ENCODE results near the gene PLK2.

Gene PLK2

DNA sequence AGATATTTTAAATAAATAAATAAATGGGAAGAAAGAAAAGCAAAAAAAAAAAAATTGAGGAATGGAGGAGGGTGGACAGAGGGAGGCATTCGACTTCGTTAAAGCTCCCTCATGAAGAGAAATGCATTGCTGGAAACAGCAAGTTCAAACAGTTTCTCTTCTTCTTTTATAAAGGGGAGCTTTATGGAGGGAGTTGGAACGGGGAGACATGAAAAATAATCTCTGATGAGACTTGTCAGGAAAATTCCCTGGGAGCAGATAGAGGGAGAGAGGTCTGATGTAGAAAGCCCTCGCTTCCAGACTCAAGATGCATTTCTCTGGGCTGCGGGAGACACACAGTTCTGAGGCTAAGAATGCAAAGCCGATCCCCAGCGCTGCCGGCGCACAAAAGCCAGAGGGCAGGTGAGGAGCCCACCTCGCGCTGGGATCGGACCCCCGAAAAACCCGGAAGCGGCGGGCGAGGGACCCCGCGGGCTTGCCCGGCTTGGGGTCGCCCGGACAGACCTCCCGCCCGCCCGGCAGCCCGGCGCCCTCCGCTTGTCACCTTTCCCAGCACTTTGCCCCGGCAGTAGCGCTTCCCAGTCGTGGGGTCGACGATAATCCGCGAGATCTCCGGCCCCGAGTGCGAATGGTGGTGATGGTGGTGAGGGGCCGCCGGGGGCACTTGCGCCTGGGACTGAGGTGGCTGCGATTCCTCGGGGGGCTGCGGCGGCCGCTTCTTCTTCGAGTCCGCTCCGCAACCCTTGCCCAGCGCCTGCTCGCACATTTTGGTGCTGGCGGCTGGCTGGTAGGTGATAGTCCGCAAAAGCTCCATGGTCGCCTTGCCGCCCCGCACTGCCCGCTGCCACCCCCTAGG lies 512 bp downstream of the PLK2 start:
- no peak; the same call in 1 of the 2 replicates for TF ChIP-seq POLR2A (IDR thresholded peaks at IDR 0.05; ENCODE audit: low read depth, low read length)
- no peak for FAIRE-seq
- DNase-seq (ENCODE audit: insufficient read length, low spot score), result no peak

DNA sequence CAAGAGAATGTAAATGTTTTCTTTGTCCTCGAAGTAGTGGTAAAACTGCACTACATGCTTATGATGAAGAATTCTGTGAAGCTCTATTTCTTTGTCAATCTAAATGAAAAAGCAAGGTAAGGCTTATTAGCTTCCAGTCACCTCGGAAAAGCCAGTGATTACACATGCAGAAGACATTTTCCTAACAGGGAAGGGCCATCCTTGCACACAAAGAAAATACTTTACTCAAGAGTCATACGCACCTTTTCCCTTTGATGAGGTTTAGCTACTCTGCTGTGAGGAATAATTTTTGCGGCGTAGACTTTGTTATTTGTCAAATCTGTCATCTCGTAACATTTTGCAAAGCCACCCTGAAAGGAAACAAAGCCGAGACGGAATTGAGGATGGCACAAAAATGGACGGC lies 1.1 kb downstream of the PLK2 start:
- TF ChIP-seq POLR2A (IDR thresholded peaks at IDR 0.05; ENCODE audit: low read depth, low read length), result no peak
- FAIRE-seq (no peak), DNase-seq (ENCODE audit: insufficient read length, low spot score) (no peak)

DNA sequence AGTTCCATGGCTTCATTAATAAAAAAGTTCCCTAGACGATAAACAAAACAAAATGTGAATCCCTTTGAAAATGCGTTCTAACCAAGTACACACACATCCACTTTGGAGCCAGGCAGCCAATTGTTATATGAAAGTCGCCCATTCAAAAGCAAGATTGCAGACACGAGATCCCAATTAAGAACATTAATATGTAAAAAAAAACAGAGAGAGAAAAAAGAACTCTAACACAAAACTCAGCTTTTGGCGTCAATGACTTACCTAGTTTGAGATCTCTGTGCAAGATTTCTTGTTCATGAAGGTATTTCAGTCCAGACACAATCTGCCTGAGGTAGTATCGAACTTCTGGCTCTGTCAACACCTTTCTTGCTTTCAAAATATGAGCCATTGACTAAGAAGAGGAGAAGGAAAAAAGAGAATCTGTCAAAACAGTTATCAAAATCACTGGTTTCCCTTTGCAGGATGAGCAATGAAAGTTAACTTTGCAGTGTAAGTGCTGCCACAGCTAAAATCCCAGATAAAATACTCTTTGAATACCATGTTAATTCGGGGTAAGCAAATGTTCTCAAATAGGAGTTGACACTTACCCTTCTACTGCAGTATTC lies 1.6 kb downstream of the PLK2 start:
- FAIRE-seq (no peak), DNase-seq (ENCODE audit: insufficient read length, low spot score) (no peak)

DNA sequence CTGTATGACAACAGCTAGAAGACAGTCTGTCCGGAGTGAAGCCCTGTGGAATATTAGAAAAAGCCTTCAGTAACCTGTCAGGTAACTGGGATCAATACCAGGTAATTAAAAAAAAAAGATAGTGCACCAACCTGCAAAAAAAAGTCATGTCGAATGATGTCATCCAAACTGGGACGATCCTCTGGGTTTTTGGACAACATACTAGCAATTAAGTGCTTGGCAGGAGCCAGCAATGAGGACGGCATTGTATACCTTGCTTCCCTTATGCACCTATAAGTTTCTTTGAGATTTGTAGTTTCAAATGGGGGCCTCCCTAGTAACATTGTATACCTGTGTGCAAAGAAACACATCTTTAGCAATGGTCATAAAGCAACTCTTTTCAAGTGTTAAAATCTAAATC lies 2.8 kb downstream of the PLK2 start:
- TF ChIP-seq POLR2A (IDR thresholded peaks at IDR 0.05; ENCODE audit: low read depth, low read length), result no peak
- no peak for FAIRE-seq
- DNase-seq (ENCODE audit: insufficient read length, low spot score), result no peak

More for the DNA sequence above, 1.6 kb downstream of the PLK2 start:
- TF ChIP-seq POLR2A (IDR thresholded peaks at IDR 0.05; ENCODE audit: low read depth, low read length), result no peak

DNA sequence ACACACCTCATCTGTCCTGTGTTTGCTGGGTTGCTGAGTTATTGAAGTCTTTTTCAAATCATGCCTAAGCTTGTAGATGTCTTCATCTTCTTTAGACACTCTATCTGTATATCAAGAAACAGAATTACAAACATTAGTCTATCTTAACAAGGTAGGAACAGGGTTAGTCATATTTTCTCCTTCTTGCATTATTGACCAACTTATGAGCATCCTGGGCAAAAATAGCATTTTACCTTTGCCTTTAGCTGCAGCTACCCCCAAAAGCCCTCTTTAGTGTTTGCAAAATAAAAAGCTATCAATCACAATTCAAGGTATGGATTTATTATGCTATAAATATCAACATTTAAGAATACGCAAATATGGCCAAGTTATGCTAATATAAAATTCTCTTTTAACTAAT lies 3.4 kb downstream of the PLK2 start:
- DNase-seq (ENCODE audit: insufficient read length, low spot score) (no peak), FAIRE-seq (no peak)
- TF ChIP-seq POLR2A (IDR thresholded peaks at IDR 0.05; ENCODE audit: low read depth, low read length), result no peak

DNA sequence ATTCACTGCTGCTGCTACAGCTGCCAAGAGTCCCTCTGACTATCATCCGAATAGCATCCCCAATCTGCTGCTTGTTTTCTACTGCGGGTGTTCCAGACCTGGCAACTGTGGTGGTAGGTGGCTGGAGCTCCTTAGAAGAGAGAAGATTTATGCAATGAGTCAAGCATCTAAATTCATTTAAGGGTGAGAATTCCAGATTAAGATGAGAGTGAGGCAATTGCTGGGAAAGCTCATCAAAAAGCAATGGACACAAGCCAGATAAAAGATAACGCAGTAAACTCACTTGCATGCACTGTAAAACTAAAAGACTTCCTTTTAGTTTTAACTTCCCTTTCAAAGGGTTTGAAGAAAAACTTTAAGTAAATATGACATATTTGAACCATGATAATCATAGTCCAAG lies 3.9 kb downstream of the PLK2 start:
- DNase-seq (ENCODE audit: insufficient read length, low spot score), result no peak
- no peak for TF ChIP-seq POLR2A (IDR thresholded peaks at IDR 0.05; ENCODE audit: low read depth, low read length)
- FAIRE-seq, result no peak

DNA sequence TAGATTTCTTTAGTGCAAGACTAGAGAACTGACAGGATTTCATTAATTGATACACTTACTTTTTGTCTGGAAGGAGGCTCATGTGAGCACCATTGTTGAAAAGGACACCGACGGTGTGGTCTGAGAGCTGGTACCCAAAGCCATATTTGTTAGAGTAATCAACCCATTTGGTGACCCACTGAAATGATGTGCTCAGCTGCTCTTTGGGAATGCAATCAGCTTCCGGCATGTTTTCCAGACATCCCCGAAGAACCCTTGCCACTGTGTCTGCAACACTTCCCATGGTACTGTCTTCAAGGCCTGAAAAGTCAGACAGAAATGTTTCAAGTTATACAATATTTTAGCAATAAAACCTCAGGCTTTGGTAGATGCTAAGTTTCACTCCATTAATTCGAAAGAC lies 4.4 kb downstream of the PLK2 start:
- TF ChIP-seq POLR2A (IDR thresholded peaks at IDR 0.05; ENCODE audit: low read depth, low read length), result no peak
- FAIRE-seq (no peak), DNase-seq (ENCODE audit: insufficient read length, low spot score) (no peak)

DNA sequence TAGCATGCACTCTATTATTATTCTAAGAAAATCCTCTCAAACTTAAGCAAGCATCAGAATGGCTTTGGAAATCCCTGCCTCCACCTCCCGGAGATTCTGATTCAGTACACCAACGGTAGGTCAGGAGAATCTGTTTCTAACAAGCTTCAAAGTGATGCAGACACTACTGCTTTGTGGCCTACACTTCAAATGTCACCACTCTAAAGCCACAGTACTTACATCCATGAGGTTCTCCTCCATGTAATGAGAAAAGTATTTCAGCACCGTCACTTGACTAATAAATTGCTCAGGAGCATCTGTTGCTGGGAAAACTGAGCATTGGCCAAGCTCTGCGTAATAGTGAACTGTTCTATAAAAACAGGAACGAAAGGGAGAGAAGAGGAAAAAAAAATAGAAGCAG lies 4.8 kb downstream of the PLK2 start:
- FAIRE-seq, result no peak
- DNase-seq (ENCODE audit: insufficient read length, low spot score), result no peak
- TF ChIP-seq POLR2A (IDR thresholded peaks at IDR 0.05; ENCODE audit: low read depth, low read length), result no peak

DNA sequence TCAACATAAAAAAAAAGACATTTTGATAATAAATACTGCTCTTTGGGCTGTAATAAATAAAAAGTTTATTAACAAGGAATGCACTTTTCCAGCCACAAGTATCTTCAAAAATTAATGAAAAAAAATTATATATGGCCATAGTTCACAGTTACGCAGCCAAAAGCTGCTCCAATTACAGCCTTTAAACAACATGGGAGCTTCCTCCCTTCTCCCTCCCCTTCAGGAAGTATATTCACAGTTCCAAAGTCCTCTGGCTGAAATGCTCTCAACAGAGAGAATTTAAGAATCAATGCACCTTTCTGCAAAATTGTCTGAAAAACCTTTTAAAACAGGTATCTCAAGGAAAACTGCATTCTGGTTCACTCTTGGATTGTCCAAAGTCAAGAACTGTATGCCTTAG lies 5.9 kb downstream of the PLK2 start:
- DNase-seq (ENCODE audit: insufficient read length, low spot score) (no peak), FAIRE-seq (no peak)
- no peak for TF ChIP-seq POLR2A (IDR thresholded peaks at IDR 0.05; ENCODE audit: low read depth, low read length)

DNA sequence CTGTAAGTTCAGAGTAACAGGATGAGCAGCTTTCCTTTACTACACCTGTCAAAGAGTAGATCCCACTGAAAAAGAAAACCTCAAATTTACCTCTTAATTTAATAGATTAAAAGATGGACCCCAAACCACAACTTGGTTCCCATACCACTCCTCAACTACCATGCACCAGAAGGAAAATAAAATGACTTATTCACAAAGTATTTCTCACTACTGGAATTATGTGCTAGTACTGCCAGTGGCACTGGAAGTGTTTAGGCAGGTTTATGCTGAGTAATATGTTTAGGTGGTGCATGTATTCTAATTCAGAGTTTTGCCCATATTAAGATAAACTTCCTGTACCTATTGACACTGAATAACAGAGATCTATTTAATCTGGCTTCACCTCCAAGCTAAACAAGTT lies 6.6 kb downstream of the PLK2 start:
- DNase-seq (ENCODE audit: insufficient read length, low spot score) (no peak), FAIRE-seq (no peak)
- no peak for TF ChIP-seq POLR2A (IDR thresholded peaks at IDR 0.05; ENCODE audit: low read depth, low read length)

DNA sequence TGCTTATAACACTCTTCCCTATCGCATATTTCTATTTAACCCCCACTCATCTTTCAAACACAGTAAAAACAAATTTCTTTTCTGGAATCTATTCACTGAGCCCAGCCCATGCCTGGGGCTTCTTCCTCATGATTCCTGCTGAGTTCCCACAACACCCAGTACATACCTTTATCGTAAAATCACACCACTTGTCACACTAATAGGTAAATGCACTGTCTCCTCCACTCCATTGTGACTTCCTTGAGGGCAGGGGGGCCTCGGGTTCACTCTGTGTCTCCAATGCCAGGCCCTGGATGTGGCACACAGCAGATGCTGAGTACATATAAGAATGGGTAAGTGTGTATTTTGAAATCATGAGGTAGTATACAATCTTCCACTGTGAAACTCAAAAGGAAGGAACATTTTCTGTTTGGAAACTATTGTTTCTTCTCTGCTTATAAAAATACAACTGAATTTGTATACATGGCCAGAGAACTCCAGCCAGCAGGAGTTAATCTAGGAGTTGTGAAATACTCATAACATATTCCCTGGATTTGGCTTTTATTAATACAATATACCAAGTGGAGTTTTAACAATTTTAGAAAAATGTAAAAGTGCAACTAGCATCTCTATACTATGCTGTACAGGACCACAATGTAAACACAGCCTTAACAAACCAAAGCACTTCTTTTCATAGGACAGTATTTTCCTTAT lies 7.2 kb downstream of the PLK2 start:
- DNase-seq (ENCODE audit: insufficient read length, low spot score), result no peak
- peak; percentile 28 for TF ChIP-seq POLR2A (IDR thresholded peaks at IDR 0.05; ENCODE audit: low read depth, low read length)
- FAIRE-seq, result peak; percentile 6

DNA sequence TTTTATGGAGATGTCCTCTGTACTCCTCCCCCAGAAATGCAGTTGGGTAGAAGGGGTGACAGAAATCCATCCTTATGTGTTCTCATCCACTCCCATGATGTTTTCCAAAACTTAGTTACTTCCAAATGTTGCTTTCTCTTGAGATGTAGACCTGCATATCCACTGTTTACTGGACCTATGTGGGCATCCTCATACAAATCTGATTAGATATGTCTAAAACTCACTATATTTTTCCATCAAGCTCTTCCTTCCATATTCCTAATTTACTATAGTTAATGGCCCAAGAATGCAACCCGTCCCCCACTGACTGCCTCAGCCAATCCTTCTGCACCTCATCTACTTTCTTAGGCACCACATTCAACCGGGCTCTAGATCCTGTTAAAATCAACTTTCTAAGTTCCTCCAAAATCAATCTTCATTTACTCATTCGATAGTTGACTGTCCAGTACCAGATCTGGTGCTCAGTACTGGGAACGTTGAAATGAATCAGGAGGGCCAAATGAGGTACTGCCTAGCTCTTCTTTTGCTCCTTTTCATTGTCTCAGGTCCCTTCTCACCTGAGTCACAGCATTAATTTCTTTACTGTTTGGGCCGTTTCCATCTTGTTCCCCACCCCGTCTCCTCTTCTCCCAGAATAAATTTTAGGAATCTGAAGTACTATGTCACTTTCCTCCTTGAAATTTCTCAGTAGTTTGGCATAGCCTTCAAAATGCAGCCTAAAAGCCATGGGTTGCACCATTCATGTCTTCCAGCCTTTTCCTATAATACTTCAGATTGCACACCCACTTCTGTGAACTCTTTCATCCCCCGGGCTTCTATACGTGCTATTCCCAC lies 7.9 kb downstream of the PLK2 start:
- DNase-seq (ENCODE audit: insufficient read length, low spot score), result no peak
- no peak for TF ChIP-seq POLR2A (IDR thresholded peaks at IDR 0.05; ENCODE audit: low read depth, low read length)
- FAIRE-seq, result no peak

DNA sequence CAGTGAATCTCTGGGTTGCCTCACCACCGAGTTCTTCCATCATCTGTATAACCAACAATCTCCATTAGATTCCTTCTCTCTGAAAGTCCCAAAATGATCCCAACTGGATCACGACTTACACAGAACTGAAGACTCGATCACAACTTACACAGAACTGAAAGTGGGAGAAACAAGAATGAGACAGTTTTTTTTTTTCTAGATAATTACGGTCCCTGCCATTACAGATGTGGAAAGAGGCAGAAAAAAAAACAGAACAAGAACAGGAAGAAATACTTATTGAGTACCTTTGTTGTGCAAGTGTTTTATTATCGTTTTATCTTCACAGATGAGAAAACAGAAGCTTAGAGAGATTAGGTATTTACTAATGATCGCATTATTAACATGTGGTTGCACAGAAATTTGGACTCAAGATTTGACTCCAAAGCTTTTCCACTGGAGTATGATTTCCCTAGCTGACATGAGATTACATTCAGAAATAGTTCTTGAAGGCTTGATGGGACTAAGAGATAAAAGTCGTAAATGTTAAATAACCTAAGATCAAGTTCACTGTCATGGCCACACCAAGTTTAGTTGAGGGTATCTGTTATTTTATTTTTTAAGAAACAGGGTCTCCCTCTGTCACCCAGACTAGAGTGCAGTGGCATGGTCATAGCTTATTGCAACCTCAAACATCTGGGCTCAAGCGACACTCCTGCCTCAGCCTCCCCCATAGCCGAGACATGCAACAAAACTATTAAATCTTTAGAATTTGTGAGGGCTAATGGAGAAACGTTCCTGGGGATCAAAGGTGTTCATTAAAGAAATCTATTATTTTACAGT lies 8.9 kb downstream of the PLK2 start:
- DNase-seq (ENCODE audit: insufficient read length, low spot score) (no peak), FAIRE-seq (no peak)
- TF ChIP-seq POLR2A (IDR thresholded peaks at IDR 0.05; ENCODE audit: low read depth, low read length), result no peak
